K562 (cell line): ENCODE data around the gene UQCRHL. TPM values are rescaled to one million over a fixed set of nuclear protein-coding genes. Genes with fewer than 3 reads are reported as not detected.

Experiments
- ARID1B ChIP-seq: fragments of 450-650 bp; IDR thresholded peaks from 2 replicates; pipeline ENCODE4 v1.6.1; 2016; ENCODE audit warnings: antibody characterized with exemption, mild to moderate bottlenecking, inconsistent platforms
- BHLHE40 ChIP-seq: IDR thresholded peaks from 2 replicates; pipeline ENCODE4 v1.6.1; 2011; ENCODE audit warnings: low read length, improper control_type of control experiment
- CTBP1 ChIP-seq: fragments of 450-650 bp; IDR thresholded peaks from 2 replicates; pipeline ENCODE4 v1.6.1; 2016; ENCODE audit warnings: borderline replicate concordance
- DPF2 ChIP-seq: fragments of 450-650 bp; IDR thresholded peaks from 2 replicates; pipeline ENCODE4 v1.6.1; 2016
- ELF1 ChIP-seq: fragments of 200-800 bp; sonication (Bioruptor generic); IDR thresholded peaks from 2 replicates; pipeline ENCODE4 v1.6.1; 2016; ENCODE audit warnings: missing genetic modification characterization, missing compliant biosample characterization
- EP300 ChIP-seq: IDR thresholded peaks from 2 replicates; pipeline ENCODE4 v1.6.1; 2012; ENCODE audit warnings: low read length, improper control_type of control experiment
- KDM1A ChIP-seq, 2 experiments: fragments of 450-650 bp; IDR thresholded peaks; 2 replicates each; pipeline ENCODE4 v1.6.1; 2016; ENCODE audit warnings: mild to moderate bottlenecking in 2 of 2
- KLF16 ChIP-seq: IDR thresholded peaks from 2 replicates; pipeline ENCODE4 v1.6.1; 2016; ENCODE audit warnings: antibody characterized with exemption
- MAFK ChIP-seq: IDR thresholded peaks from 2 replicates; pipeline ENCODE4 v1.6.1; 2011; ENCODE audit warnings: low read length, improper control_type of control experiment
- POLR3G ChIP-seq: IDR thresholded peaks from 2 replicates; pipeline ENCODE4 v1.6.1; 2011; ENCODE audit not compliant: insufficient read length, insufficient replicate concordance; ENCODE audit errors: extremely low read depth
- RCOR1 ChIP-seq, 2 experiments: IDR thresholded peaks; 2 replicates each; pipeline ENCODE4 v1.6.1; 2012; ENCODE audit warnings: low read depth in 2 of 2, low read length in 2 of 2, borderline replicate concordance in 1 of 2, improper control_type of control experiment in 1 of 2
- SMARCA4 ChIP-seq: fragments of 450-650 bp; IDR thresholded peaks from 2 replicates; pipeline ENCODE4 v1.6.1; 2016
- SMARCE1 ChIP-seq: fragments of 450-650 bp; IDR thresholded peaks from 2 replicates; pipeline ENCODE4 v1.7.1; 2016; ENCODE audit warnings: mild to moderate bottlenecking
- SRSF9 ChIP-seq: fragments of 200-400 bp; formaldehyde crosslinking; IDR thresholded peaks from 2 replicates; pipeline ENCODE4 v1.6.1; 2017; ENCODE audit warnings: low read depth, low read length, borderline replicate concordance
- TAL1 ChIP-seq: fragments of 450-650 bp; IDR thresholded peaks from 2 replicates; pipeline ENCODE4 v1.6.1; 2016; ENCODE audit warnings: mild to moderate bottlenecking
- TCF3 ChIP-seq: sonication (generic); formaldehyde crosslinking; IDR thresholded peaks from 2 replicates; pipeline ENCODE4 v1.4.0; 2020; ENCODE audit warnings: mild to moderate bottlenecking, missing genetic modification reagents
- TEAD4 ChIP-seq, 2 experiments: sonication (generic) in 1 of 2; formaldehyde crosslinking in 1 of 2; IDR thresholded peaks; 2 replicates each; pipeline versions ENCODE4 v1.6.1 to v1.8.0; 2012 to 2022; ENCODE audit warnings: borderline replicate concordance in 1 of 2, inconsistent platforms in 1 of 2, low read length in 1 of 2, mild to moderate bottlenecking in 1 of 2, missing genetic modification reagents in 1 of 2
- TSC22D4 ChIP-seq: fragments of 450-650 bp; IDR thresholded peaks from 2 replicates; pipeline ENCODE4 v1.6.1; 2016; ENCODE audit warnings: missing genetic modification characterization, missing biosample characterization, control low read depth
- VEZF1 ChIP-seq: fragments of 200-800 bp; sonication (Bioruptor generic); IDR thresholded peaks from 2 replicates; pipeline ENCODE4 v1.6.1; 2017; ENCODE audit warnings: missing genetic modification characterization, missing compliant biosample characterization
- ZNF79 ChIP-seq: fragments of 250-450 bp; sonication (Bioruptor Pico); IDR thresholded peaks from 2 replicates; pipeline ENCODE4 v1.4.0; 2020; ENCODE audit warnings: low read depth, mild to moderate bottlenecking, moderate library complexity
- polyA plus RNA-seq, 8 experiments: library from polyadenylated mRNA; depleted of rRNA in 4 of 8; stranded (reverse) in 5 of 8; unstranded in 3 of 8; fragments of >200 nt; fragmentation: Nextera tagmentation in 2 of 8; fragmentation: Illumina TruSeq in 1 of 8; extraction: Ambion mirVana in 2 of 8; extraction: Trizol in 1 of 8; gene quantifications; 2 replicates each; pipeline versions ENCODE4 v1.2.1 to v1.2.3, GENCODE V29; 2011 to 2014; ENCODE audit warnings: inconsistent platforms in 1 of 8, missing spikeins in 1 of 8
- total RNA-seq, 7 experiments: library from RNA; depleted of rRNA in 6 of 7; stranded (reverse); fragments of >200 nt in 6 of 7; fragmentation: Illumina TruSeq in 2 of 7; extraction: Trizol in 2 of 7; gene quantifications; 2 replicates each; pipeline versions ENCODE4 v1.2.1 to v1.2.3, GENCODE V29; 2011 to 2021; ENCODE audit warnings: low replicate concordance in 1 of 7
- TF ChIP-seq, protein P1 (sequence below): sonication (generic); formaldehyde crosslinking; IDR thresholded peaks from 2 replicates; pipeline ENCODE4 v1.8.0; 2022; ENCODE audit warnings: missing genetic modification reagents, mild to moderate bottlenecking, borderline replicate concordance
- TF ChIP-seq, protein P2 (sequence below): fragments of 450-650 bp; IDR thresholded peaks from 2 replicates; pipeline ENCODE4 v1.6.1; 2016

The UQCRHL gene
- total and polyA plus RNA-seq, 9 of the 15 experiments (the other 6 are each of a cell fraction or from before 2014, with no cell fraction given), result 5.1 to 41.3 (median 21.8) TPM

DNA sequence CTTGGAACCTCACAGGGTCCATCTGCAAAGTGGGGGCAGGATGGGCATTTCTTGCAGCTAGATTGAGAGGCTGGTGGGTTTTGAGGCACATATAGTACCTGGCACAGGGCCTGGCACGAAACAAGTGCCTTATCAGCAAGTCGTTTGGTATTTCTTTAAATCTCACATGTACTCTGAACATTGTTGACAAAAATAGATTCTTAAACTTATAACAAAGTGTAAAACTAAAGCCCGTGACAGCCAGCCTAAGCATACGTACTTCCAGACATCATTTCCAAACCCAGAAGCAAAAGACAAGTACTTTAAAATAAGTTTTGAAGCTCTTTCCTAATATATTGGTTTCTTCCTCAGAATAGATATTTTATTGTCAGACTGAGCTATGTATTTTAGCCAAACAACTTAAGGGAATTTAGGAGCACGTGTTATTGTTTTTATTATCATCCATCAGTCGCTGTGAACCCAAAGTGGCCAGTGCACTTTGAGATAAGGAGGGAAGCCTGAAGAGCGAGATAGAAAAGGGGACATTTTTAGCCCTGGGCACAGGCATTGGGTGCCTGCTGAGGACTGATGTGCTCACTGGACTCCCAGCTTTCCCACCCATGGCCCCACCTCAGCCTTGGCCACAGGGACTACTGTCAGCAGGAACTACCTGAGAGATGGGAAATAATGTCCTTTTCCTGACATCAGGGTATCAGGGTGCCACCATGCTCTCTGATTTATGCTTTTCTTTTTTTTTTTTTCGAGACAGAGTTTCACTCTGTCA lies 45.9 kb downstream of the UQCRHL start (continued):
- TF ChIP-seq TEAD4 (IDR thresholded peaks at IDR 0.05; ENCODE audit: low read length) (peak; percentile 71; the same call in 1 of the 2 replicates), TEAD4 (CRISPR knock-in tag; IDR thresholded peaks at IDR 0.05; ENCODE audit: borderline replicate concordance) (no peak), POLR3G (no peak), TAL1 (peak; percentile 72), SMARCE1 (peak; percentile 18; the same call in 1 of the 2 replicates), ZNF79 (CRISPR knock-in tag) (no peak), BHLHE40 (peak; percentile 78), KDM1A (IDR thresholded peaks at IDR 0.05) (peak in 1 of 2 experiments; percentile 36; a peak in 1 of 4 replicates), DPF2 (peak; percentile 32; the same call in 1 of the 2 replicates), SMARCA4 (0 out of 2 replicates have a peak, but pooled peaks have one; percentile 32), ARID1B (peak; percentile 75), TSC22D4 (tag) (no peak), SRSF9 (no peak), CTBP1 (peak; percentile 46; the same call in 1 of the 2 replicates), TCF3 (CRISPR knock-in tag) (peak; percentile 83), EP300 (0 out of 2 replicates have a peak, but pooled peaks have one; percentile 44), ELF1 (tag) (0 out of 2 replicates have a peak, but pooled peaks have one; percentile 24), VEZF1 (CRISPR knock-in tag) (0 out of 2 replicates have a peak, but pooled peaks have one; percentile 20), RCOR1 (IDR thresholded peaks at IDR 0.05; ENCODE audit: borderline replicate concordance in 1 of 2, low read depth in 2 of 2, low read length in 2 of 2) (peak in 1 of 2 experiments; percentile 42; a peak in 1 of 4 replicates), KLF16 (peak; percentile 48; the same call in 1 of the 2 replicates), MAFK (no peak)
- TF ChIP-seq, protein P1, sequence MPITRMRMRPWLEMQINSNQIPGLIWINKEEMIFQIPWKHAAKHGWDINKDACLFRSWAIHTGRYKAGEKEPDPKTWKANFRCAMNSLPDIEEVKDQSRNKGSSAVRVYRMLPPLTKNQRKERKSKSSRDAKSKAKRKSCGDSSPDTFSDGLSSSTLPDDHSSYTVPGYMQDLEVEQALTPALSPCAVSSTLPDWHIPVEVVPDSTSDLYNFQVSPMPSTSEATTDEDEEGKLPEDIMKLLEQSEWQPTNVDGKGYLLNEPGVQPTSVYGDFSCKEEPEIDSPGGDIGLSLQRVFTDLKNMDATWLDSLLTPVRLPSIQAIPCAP, result no peak
- TF ChIP-seq, protein P2, sequence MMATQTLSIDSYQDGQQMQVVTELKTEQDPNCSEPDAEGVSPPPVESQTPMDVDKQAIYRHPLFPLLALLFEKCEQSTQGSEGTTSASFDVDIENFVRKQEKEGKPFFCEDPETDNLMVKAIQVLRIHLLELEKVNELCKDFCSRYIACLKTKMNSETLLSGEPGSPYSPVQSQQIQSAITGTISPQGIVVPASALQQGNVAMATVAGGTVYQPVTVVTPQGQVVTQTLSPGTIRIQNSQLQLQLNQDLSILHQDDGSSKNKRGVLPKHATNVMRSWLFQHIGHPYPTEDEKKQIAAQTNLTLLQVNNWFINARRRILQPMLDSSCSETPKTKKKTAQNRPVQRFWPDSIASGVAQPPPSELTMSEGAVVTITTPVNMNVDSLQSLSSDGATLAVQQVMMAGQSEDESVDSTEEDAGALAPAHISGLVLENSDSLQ, result peak; percentile 59
- TF ChIP-seq, all 486 proteins: peak for 25
